Esophagus muscularis mucosa (tissue), 3 donors: ENCODE measurements around the gene PLIN4.

Experiments used
- CTCF ChIP-seq, 3 experiments: fragments of 200-600 bp in 2 of 3; fragments of 450-650 bp in 1 of 3; sonication (generic) in 2 of 3; IDR thresholded peaks; one replicate each; pipeline ENCODE4 v1.5.1; 2017 to 2019; ENCODE audit warnings: antibody characterized with exemption in 3 of 3, mild to moderate bottlenecking in 2 of 3, moderate library complexity in 1 of 3
- POLR2A ChIP-seq: fragments of 450-650 bp; IDR thresholded peaks from one replicate; pipeline ENCODE4 v1.6.1; 2017; ENCODE audit warnings: antibody characterized with exemption, moderate library complexity, mild to moderate bottlenecking, low read depth

- TF ChIP-seq CTCF (IDR thresholded peaks at IDR 0.05) (no peak), POLR2A (no peak)
These were observed 6.8 kb downstream of the PLIN4 start for GRCh38 chr19:4511300-4512054.
